ENCODE data around the gene ZBTB16. TPM values are rescaled to one million over a fixed set of nuclear protein-coding genes. Genes with fewer than 3 reads are reported as not detected.

Gene ZBTB16
- polyA plus RNA-seq, 2 donors: 4.6 to 9.6 TPM

DNA sequence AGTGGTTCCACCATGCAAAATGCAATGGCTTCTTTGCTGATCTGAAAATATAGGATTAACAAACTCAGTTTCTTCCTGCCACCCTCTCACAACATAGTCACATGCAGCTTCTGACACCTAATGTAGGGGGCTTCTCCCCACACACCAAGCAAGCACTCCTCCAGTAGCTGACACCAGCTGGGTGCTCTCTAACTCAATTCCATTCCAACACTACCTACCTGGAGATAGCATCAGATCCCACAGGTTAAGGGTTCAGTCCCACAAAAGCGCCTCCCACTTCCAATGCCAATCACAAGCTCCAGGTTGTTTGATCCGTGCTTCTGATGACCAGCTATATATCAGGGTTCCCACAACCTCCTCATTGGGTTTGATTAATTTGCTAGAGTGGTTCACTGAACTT lies 204.9 kb downstream of the ZBTB16 start:
- no peaks in the 10 kb centered on the region for H3K4me1 ChIP-seq (ENCODE audit: control insufficient read depth in 2 of 2, insufficient read depth in 2 of 2, low read length in 1 of 2)
- H3K4me3 ChIP-seq (ENCODE audit: low read depth in 1 of 2, low read length in 2 of 2): no peak overlapping the region
- no peak overlapping the region for H3K27ac ChIP-seq (ENCODE audit: low read depth in 2 of 2, low read length in 1 of 2)
- H3K36me3 ChIP-seq (ENCODE audit: control insufficient read depth in 2 of 2, insufficient read depth in 2 of 2, low read length in 1 of 2): no peaks in the 10 kb centered on the region
- no peaks in the 10 kb centered on the region for H3K9me3 ChIP-seq (ENCODE audit: control insufficient read depth in 2 of 2, insufficient read depth in 1 of 2, low read depth in 1 of 2, low read length in 1 of 2)
- no peaks in the 10 kb centered on the region for H3K27me3 ChIP-seq (ENCODE audit: control insufficient read depth in 1 of 2, insufficient read depth in 2 of 2, low read length in 2 of 2)
- WGBS, 2 donors: 79 to 86% methylated on average over 2 of the region's 2 CpGs

DNA sequence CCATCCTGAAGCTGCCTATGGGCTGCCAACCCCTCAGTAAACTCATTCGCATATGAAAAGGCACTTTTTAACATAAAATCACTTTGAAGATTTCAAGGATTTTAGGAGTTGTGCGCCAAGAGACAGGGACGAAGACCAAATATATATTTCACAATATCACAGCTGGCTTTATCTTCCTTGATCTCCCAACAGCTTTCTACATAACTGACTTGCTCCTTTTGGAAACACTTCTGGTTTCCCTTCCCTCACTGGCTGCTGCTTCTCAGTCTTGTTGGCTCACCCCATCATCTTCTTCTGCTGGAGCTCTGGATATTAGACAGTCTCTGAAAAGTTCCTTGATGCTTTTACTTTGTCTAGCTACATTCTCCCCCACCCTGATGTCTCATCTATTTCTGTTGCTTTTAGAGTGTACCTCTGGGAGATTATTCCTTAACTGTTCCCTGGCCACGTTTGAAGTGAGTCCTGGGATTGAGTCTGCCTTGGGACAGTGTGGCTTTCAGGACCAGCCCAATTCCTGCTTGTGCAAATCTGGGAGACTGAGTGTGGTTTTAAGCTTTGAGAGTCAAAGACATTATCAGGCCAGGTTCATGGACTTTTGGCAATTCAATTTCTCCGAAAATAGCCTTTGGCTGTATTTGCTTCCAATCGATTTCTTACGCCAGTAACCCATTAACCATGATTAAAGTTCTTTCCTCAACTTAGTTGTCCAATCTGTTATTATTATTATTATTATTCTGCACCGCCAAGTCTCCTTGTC lies 205.8 kb downstream of the ZBTB16 start:
- Histone ChIP-seq H3K4me3 (ENCODE audit: low read depth in 1 of 2, low read length in 2 of 2) (no peak overlapping the region), H3K36me3 (ENCODE audit: control insufficient read depth in 2 of 2, insufficient read depth in 2 of 2, low read length in 1 of 2) (no peaks in the 10 kb centered on the region), H3K4me1 (ENCODE audit: control insufficient read depth in 2 of 2, insufficient read depth in 2 of 2, low read length in 1 of 2) (no peaks in the 10 kb centered on the region), H3K27me3 (ENCODE audit: control insufficient read depth in 1 of 2, insufficient read depth in 2 of 2, low read length in 2 of 2) (no peaks in the 10 kb centered on the region), H3K9me3 (ENCODE audit: control insufficient read depth in 2 of 2, insufficient read depth in 1 of 2, low read depth in 1 of 2, low read length in 1 of 2) (no peaks in the 10 kb centered on the region), H3K27ac (ENCODE audit: low read depth in 2 of 2, low read length in 1 of 2) (no peak overlapping the region)
- 68 to 75% methylated on average over 8 of the region's 8 CpGs for WGBS, 2 donors

DNA sequence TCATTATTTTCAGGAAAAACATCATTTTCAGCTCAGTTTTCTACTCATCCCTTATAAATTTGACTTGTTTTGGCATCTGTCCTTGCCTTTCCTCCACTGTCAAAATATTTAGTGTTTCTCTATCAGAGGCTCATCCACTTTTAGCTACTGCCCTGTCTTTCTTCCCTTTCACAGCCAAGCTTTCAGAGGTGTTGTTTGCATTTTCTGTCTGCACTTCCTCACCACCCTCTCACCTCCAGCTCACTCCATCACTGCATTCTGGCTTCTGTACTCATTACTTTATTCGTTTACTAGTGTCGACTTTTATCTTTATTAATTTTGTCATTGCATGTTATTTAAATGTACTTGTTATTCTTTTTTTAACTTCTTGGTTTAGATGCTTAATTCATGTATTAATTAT lies 210.0 kb downstream of the ZBTB16 start:
- 64 to 65% methylated on average over 2 of the region's 2 CpGs for WGBS, 2 donors
- no peaks in the 10 kb centered on the region for H3K36me3 ChIP-seq (ENCODE audit: control insufficient read depth in 2 of 2, insufficient read depth in 2 of 2, low read length in 1 of 2)
- no peak overlapping the region for H3K4me3 ChIP-seq (ENCODE audit: low read depth in 1 of 2, low read length in 2 of 2)
- H3K27ac ChIP-seq (ENCODE audit: low read depth in 2 of 2, low read length in 1 of 2): no peak overlapping the region
- no peaks in the 10 kb centered on the region for H3K9me3 ChIP-seq (ENCODE audit: control insufficient read depth in 2 of 2, insufficient read depth in 1 of 2, low read depth in 1 of 2, low read length in 1 of 2)
- H3K4me1 ChIP-seq (ENCODE audit: control insufficient read depth in 2 of 2, insufficient read depth in 2 of 2, low read length in 1 of 2): peaks cover 0 to under 1% of the 10 kb centered on the region in 2 donors
- no peaks in the 10 kb centered on the region for H3K27me3 ChIP-seq (ENCODE audit: control insufficient read depth in 1 of 2, insufficient read depth in 2 of 2, low read length in 2 of 2)

DNA sequence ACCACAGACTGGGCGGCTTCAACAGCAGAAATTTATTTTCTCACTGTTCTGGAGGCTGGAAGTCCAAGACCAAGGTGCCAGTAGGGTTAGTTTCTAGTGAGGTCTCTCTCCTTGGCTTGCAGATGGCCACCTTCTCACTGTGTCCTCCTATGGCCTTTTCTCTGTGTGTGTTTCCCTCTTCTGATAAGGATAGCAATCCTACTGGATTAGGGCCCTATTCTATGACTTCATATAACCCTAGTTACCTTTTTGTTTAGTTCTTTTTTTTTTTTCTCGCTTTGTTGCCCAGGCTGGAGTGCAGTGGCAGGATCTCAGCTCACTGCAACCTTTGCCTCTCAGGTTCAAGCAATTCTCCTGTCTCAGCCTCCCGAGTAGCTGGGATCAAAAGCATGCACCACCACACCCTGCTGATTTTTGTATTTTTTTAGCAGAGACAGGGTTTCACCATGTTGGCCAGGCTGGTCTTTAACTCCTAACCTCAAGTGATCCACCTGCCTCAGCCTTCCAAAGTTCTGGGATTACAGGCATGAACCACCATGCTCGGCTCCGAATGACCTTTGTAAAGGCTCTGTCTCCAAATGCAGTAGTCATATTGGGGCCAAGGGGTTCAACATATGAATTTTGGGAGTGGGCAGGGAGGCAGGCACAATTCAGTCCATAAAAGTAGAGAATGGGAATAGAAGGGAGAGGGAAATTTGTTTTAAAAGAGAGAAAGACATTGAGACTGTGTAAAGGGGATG lies 211.2 kb downstream of the ZBTB16 start:
- Histone ChIP-seq H3K27me3 (ENCODE audit: control insufficient read depth in 1 of 2, insufficient read depth in 2 of 2, low read length in 2 of 2) (no peaks in the 10 kb centered on the region), H3K36me3 (ENCODE audit: control insufficient read depth in 2 of 2, insufficient read depth in 2 of 2, low read length in 1 of 2) (no peaks in the 10 kb centered on the region), H3K9me3 (ENCODE audit: control insufficient read depth in 2 of 2, insufficient read depth in 1 of 2, low read depth in 1 of 2, low read length in 1 of 2) (no peaks in the 10 kb centered on the region), H3K4me1 (ENCODE audit: control insufficient read depth in 2 of 2, insufficient read depth in 2 of 2, low read length in 1 of 2) (peaks cover 0 to 2% of the 10 kb centered on the region in 2 donors), H3K27ac (ENCODE audit: low read depth in 2 of 2, low read length in 1 of 2) (no peak overlapping the region), H3K4me3 (ENCODE audit: low read depth in 1 of 2, low read length in 2 of 2) (no peak overlapping the region)
- 89 to 92% methylated on average over 5 of the region's 5 CpGs for WGBS, 2 donors

DNA sequence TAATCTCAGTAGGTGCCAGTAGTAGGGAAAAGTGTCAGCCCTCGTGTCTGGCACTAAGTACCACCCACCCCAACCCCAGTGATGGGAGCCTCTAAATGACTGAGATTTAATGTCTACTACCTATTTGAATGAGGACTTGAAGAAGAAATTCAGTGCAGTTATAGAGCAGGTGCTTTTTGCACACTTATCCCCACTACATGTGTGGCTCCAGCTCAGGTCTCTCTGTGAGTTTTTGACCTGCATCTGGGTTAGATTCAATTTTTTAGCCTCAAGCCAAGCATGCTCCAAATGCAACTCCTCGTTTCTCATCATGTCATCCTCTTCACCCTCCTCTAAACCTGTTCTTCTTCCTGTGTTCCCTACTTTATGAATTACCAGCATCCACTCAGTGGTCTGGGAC lies 211.8 kb downstream of the ZBTB16 start:
- Histone ChIP-seq H3K27me3 (ENCODE audit: control insufficient read depth in 1 of 2, insufficient read depth in 2 of 2, low read length in 2 of 2) (no peaks in the 10 kb centered on the region), H3K27ac (ENCODE audit: low read depth in 2 of 2, low read length in 1 of 2) (no peak overlapping the region), H3K9me3 (ENCODE audit: control insufficient read depth in 2 of 2, insufficient read depth in 1 of 2, low read depth in 1 of 2, low read length in 1 of 2) (no peaks in the 10 kb centered on the region), H3K4me1 (ENCODE audit: control insufficient read depth in 2 of 2, insufficient read depth in 2 of 2, low read length in 1 of 2) (peaks cover 0 to 2% of the 10 kb centered on the region in 2 donors), H3K36me3 (ENCODE audit: control insufficient read depth in 2 of 2, insufficient read depth in 2 of 2, low read length in 1 of 2) (no peaks in the 10 kb centered on the region), H3K4me3 (ENCODE audit: low read depth in 1 of 2, low read length in 2 of 2) (no peak overlapping the region)
- WGBS, 2 donors: 55 to 56% methylated on average over 2 of the region's 2 CpGs

DNA sequence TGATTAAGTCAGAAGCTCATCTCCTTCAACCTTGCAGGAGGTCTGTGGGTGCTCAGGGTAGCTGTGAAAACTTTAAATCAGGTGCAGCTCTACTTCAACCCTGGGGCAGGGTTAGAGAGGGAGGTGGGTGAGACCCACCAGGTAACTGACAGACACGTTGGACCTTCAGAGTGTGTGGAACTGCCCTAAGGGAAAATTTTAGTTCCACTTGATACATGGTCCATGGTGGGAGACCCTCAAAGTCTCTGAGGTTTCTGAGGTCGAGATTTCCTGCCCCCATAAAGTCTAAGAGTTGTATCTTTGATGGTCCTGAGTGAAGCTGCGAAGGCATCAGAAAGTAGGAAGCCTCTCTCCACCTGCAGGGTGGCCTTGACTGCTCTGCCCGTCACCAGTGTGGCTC lies 212.8 kb downstream of the ZBTB16 start:
- Histone ChIP-seq H3K9me3 (ENCODE audit: control insufficient read depth in 2 of 2, insufficient read depth in 1 of 2, low read depth in 1 of 2, low read length in 1 of 2) (no peaks in the 10 kb centered on the region), H3K4me1 (ENCODE audit: control insufficient read depth in 2 of 2, insufficient read depth in 2 of 2, low read length in 1 of 2) (peaks cover 0 to 2% of the 10 kb centered on the region in 2 donors)
- WGBS, 2 donors: 54 to 71% methylated on average over 4 of the region's 4 CpGs

DNA sequence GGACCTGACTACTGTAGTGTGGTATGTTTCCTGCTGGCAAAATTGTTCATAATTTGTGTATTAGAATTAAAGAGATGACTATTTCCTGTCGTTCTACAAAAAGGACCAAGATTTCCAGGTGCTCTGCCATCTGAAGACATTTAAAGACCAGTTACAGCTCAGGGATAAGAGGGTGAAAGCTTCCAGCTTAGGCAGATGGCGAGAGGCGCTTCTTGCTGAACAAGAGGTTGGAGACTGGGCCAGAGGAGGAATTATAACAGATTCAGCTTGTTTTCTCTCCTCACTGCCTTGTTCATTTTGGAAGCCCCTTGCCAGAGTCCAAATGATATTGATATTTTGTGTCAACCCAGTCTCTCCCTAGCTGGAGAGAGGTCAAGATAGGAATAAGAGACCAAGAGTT lies 213.6 kb downstream of the ZBTB16 start:
- Histone ChIP-seq H3K27me3 (ENCODE audit: control insufficient read depth in 1 of 2, insufficient read depth in 2 of 2, low read length in 2 of 2) (no peaks in the 10 kb centered on the region), H3K4me3 (ENCODE audit: low read depth in 1 of 2, low read length in 2 of 2) (no peak overlapping the region), H3K36me3 (ENCODE audit: control insufficient read depth in 2 of 2, insufficient read depth in 2 of 2, low read length in 1 of 2) (no peaks in the 10 kb centered on the region), H3K9me3 (ENCODE audit: control insufficient read depth in 2 of 2, insufficient read depth in 1 of 2, low read depth in 1 of 2, low read length in 1 of 2) (no peaks in the 10 kb centered on the region), H3K27ac (ENCODE audit: low read depth in 2 of 2, low read length in 1 of 2) (no peak overlapping the region), H3K4me1 (ENCODE audit: control insufficient read depth in 2 of 2, insufficient read depth in 2 of 2, low read length in 1 of 2) (peaks cover 0 to 2% of the 10 kb centered on the region in 2 donors)
- WGBS, 2 donors: 84% methylated on average over 3 of the region's 3 CpGs

More for the DNA sequence above, 212.8 kb downstream of the ZBTB16 start:
- no peaks in the 10 kb centered on the region for H3K36me3 ChIP-seq (ENCODE audit: control insufficient read depth in 2 of 2, insufficient read depth in 2 of 2, low read length in 1 of 2)
- no peaks in the 10 kb centered on the region for H3K27me3 ChIP-seq (ENCODE audit: control insufficient read depth in 1 of 2, insufficient read depth in 2 of 2, low read length in 2 of 2)
- no peak overlapping the region for H3K27ac ChIP-seq (ENCODE audit: low read depth in 2 of 2, low read length in 1 of 2)
- no peak overlapping the region for H3K4me3 ChIP-seq (ENCODE audit: low read depth in 1 of 2, low read length in 2 of 2)

DNA sequence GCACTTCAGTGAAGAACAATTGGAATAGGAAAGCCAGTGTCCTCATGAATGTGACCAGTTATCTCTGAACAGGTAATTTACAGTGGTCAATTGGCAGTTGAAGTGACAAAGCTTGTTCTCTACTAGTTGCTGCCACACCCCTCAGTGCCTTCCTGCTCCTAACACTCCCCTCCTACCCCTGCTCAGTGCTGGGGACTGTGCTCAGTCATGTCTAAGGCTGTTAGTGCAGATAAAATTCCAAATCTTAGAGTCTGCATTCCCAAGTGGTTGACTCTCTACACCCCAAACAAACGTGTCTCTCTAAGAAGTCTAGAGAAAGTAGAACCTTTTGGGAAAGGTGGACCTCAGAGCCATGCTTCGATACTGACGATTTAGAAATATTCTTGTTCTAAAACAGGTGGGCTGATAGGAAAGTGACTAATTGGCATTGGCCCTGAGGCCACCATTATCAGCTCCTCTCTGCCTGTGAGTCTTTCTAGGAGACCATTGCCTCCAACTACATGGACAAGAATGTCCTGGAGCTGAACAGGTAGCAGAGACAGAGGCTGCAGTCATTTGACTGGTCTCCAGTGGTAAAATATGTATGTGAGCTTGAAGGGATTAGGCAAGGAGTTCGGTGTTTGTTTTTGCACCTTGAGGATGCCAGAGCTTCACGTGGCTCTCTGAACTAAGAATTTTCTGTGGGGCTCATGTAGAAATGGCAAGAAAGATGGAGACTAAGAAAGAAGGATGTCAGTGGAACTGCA lies 214.6 kb downstream of the ZBTB16 start:
- no peaks in the 10 kb centered on the region for H3K36me3 ChIP-seq (ENCODE audit: control insufficient read depth in 2 of 2, insufficient read depth in 2 of 2, low read length in 1 of 2)
- no peak overlapping the region for H3K27ac ChIP-seq (ENCODE audit: low read depth in 2 of 2, low read length in 1 of 2)
- 65 to 66% methylated on average over 5 of the region's 5 CpGs for WGBS, 2 donors
- no peaks in the 10 kb centered on the region for H3K9me3 ChIP-seq (ENCODE audit: control insufficient read depth in 2 of 2, insufficient read depth in 1 of 2, low read depth in 1 of 2, low read length in 1 of 2)
- no peaks in the 10 kb centered on the region for H3K27me3 ChIP-seq (ENCODE audit: control insufficient read depth in 1 of 2, insufficient read depth in 2 of 2, low read length in 2 of 2)
- H3K4me3 ChIP-seq (ENCODE audit: low read depth in 1 of 2, low read length in 2 of 2): no peak overlapping the region
- peaks cover 0 to 2% of the 10 kb centered on the region in 2 donors for H3K4me1 ChIP-seq (ENCODE audit: control insufficient read depth in 2 of 2, insufficient read depth in 2 of 2, low read length in 1 of 2)

DNA sequence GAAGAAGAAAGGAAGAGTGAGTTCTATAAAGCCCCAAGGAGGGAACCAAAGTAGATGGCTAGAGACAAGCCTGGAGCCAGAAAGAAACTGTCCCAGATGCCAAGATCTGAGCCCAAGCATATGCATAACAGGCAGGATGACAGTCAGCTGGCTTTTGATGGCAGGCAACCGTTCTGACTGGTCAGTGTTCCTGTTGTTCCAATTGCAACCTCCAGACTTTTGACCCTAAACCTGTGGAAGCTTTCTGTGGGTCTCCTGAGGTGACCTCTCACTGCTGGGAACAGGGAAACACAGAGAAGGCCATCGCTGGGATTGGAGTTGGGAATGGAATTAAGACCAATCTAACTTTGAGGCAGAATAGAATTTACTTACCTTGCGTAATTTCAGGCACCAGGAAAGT lies 215.1 kb downstream of the ZBTB16 start:
- peaks cover 0 to 2% of the 10 kb centered on the region in 2 donors for H3K4me1 ChIP-seq (ENCODE audit: control insufficient read depth in 2 of 2, insufficient read depth in 2 of 2, low read length in 1 of 2)

More for the DNA sequence above, 215.1 kb downstream of the ZBTB16 start:
- no peak overlapping the region for H3K4me3 ChIP-seq (ENCODE audit: low read depth in 1 of 2, low read length in 2 of 2)
- no peaks in the 10 kb centered on the region for H3K27me3 ChIP-seq (ENCODE audit: control insufficient read depth in 1 of 2, insufficient read depth in 2 of 2, low read length in 2 of 2)
- H3K36me3 ChIP-seq (ENCODE audit: control insufficient read depth in 2 of 2, insufficient read depth in 2 of 2, low read length in 1 of 2): no peaks in the 10 kb centered on the region
- no peaks in the 10 kb centered on the region for H3K9me3 ChIP-seq (ENCODE audit: control insufficient read depth in 2 of 2, insufficient read depth in 1 of 2, low read depth in 1 of 2, low read length in 1 of 2)
- WGBS, 2 donors: 64% methylated on average over 3 of the region's 3 CpGs
- H3K27ac ChIP-seq (ENCODE audit: low read depth in 2 of 2, low read length in 1 of 2): no peak overlapping the region
